WTC11 (cell line): ENCODE results near the gene TAF1B. TPM values are rescaled to one million over a fixed set of nuclear protein-coding genes. Genes with fewer than 3 reads are reported as not detected.

Experiments used
- ATAC-seq: fragments of 200-7000 bp; cut with Tn5 transposase; 2 replicates; pipeline ENCODE4 v1.10.0; 2021; ENCODE audit warnings: mild to moderate bottlenecking, moderate library complexity
- CTCF ChIA-PET: fragments of 300-600 bp; sonication (Branson Sonifier 250); formaldehyde crosslinking; loops from one replicate; lab custom pipeline; 2021; ENCODE audit warnings: antibody characterized with exemption; lab: Charles Lee
- POLR2A ChIA-PET: fragments of 350-600 bp; sonication (Branson Sonifier 250); formaldehyde crosslinking; loops from one replicate; lab custom pipeline; 2021; ENCODE audit warnings: antibody characterized with exemption; lab: Charles Lee
- DNase-seq: peaks from one replicate; pipeline ENCODE4 v3.0.0; 2021; ENCODE audit warnings: low spot score
- H3K27ac Mint-ChIP-seq: 2 replicates; pipeline ENCODE4 v1.8.0; 2021; ENCODE audit warnings: mixed read lengths
- H3K27me3 Mint-ChIP-seq: 2 replicates; pipeline ENCODE4 v1.8.0; 2021; ENCODE audit warnings: low read depth, mild to moderate bottlenecking, moderate library complexity, mixed read lengths
- H3K36me3 Mint-ChIP-seq: 2 replicates; pipeline ENCODE4 v1.8.0; 2021; ENCODE audit warnings: mixed read lengths
- H3K4me1 Mint-ChIP-seq: 2 replicates; pipeline ENCODE4 v1.8.0; 2022; ENCODE audit warnings: mixed read lengths
- H3K4me3 Mint-ChIP-seq: 2 replicates; pipeline ENCODE4 v1.8.0; 2021; ENCODE audit warnings: mild to moderate bottlenecking, moderate library complexity, mixed read lengths
- H3K9me3 Mint-ChIP-seq: 2 replicates; pipeline ENCODE4 v1.8.0; 2021; ENCODE audit warnings: mixed read lengths
- AFF4 ChIP-seq: sonication (generic); formaldehyde crosslinking; IDR thresholded peaks from 2 replicates; pipeline ENCODE4 v1.8.1; 2023; ENCODE audit warnings: mild to moderate bottlenecking, missing genetic modification reagents, borderline replicate concordance
- ATF6 ChIP-seq: sonication (generic); formaldehyde crosslinking; IDR thresholded peaks from 2 replicates; pipeline ENCODE4 v1.8.1; 2023; ENCODE audit warnings: mild to moderate bottlenecking, missing genetic modification reagents
- CTCF ChIP-seq: fragments of 200-600 bp; IDR thresholded peaks from 2 replicates; pipeline ENCODE4 v1.8.0; 2022; ENCODE audit warnings: antibody characterized with exemption
- E2F5 ChIP-seq: sonication (generic); formaldehyde crosslinking; IDR thresholded peaks from 2 replicates; pipeline ENCODE4 v1.8.1; 2022; ENCODE audit warnings: mild to moderate bottlenecking, moderate library complexity, missing genetic modification reagents
- ERG ChIP-seq: fragments of 250-450 bp; sonication (Bioruptor Pico); IDR thresholded peaks from 2 replicates; pipeline ENCODE4 v1.8.0; 2021; ENCODE audit warnings: mild to moderate bottlenecking
- ETV6 ChIP-seq: sonication (generic); formaldehyde crosslinking; IDR thresholded peaks from 2 replicates; pipeline ENCODE4 v1.8.1; 2022; ENCODE audit warnings: mild to moderate bottlenecking, missing genetic modification reagents
- GABPB1 ChIP-seq: sonication (generic); formaldehyde crosslinking; IDR thresholded peaks from 2 replicates; pipeline ENCODE4 v1.8.1; 2023; ENCODE audit warnings: mild to moderate bottlenecking, missing genetic modification reagents
- GTF2I ChIP-seq: fragments of 250-450 bp; sonication (Bioruptor Pico); conservative IDR thresholded peaks from 2 replicates; pipeline ENCODE4 v1.4.0; 2021; ENCODE audit warnings: mild to moderate bottlenecking
- IRF1 ChIP-seq: sonication (generic); formaldehyde crosslinking; IDR thresholded peaks from 2 replicates; pipeline ENCODE4 v1.8.0; 2023; ENCODE audit warnings: missing genetic modification reagents
- NFYB ChIP-seq: sonication (generic); formaldehyde crosslinking; conservative IDR thresholded peaks from 2 replicates; pipeline ENCODE4 v1.8.0; 2022; ENCODE audit warnings: low read depth, missing genetic modification reagents
- RELA ChIP-seq: sonication (generic); formaldehyde crosslinking; IDR thresholded peaks from 2 replicates; pipeline ENCODE4 v1.8.1; 2022; ENCODE audit warnings: missing genetic modification reagents, mild to moderate bottlenecking, borderline replicate concordance
- ZNF121 ChIP-seq: sonication (generic); formaldehyde crosslinking; IDR thresholded peaks from 2 replicates; pipeline ENCODE4 v1.8.0; 2023; ENCODE audit warnings: missing genetic modification reagents
- ZNF219 ChIP-seq: sonication (generic); formaldehyde crosslinking; IDR thresholded peaks from 2 replicates; pipeline ENCODE4 v1.8.0; 2023; ENCODE audit warnings: missing genetic modification reagents, mild to moderate bottlenecking, borderline replicate concordance
- ZNF532 ChIP-seq: fragments of 250-450 bp; sonication (Bioruptor Pico); IDR thresholded peaks from 2 replicates; pipeline ENCODE4 v1.9.0; 2021; ENCODE audit warnings: mild to moderate bottlenecking, borderline replicate concordance
- ZNF671 ChIP-seq: fragments of 250-450 bp; sonication (Bioruptor Pico); IDR thresholded peaks from 2 replicates; pipeline ENCODE4 v1.8.0; 2021; ENCODE audit warnings: mild to moderate bottlenecking
- total RNA-seq: library from RNA; stranded (reverse); gene quantifications from 3 replicates; pipeline ENCODE4 v1.2.3, GENCODE V29; 2021

Gene TAF1B
- total RNA-seq, 1 experiment from 2014 or later, result 28.8 TPM

GRCh38 chr2:9964334-9964980 lies 121.2 kb downstream of the TAF1B start (continued):
- TF ChIP-seq ZNF532 (CRISPR knock-in tag), result no peak
- no peak for TF ChIP-seq NFYB

GRCh38 chr2:9965119-9965822 lies 122.0 kb downstream of the TAF1B start:
- Mint-ChIP-seq H3K27me3 (no peaks in the 10 kb centered on the region), H3K36me3 (no peaks in the 10 kb centered on the region), H3K27ac (no peak overlapping the region), H3K4me3 (no peak overlapping the region), H3K4me1 (no peaks in the 10 kb centered on the region), H3K9me3 (no peaks in the 10 kb centered on the region)
- no peak for TF ChIP-seq GABPB1 (CRISPR knock-in tag)
- no peak for TF ChIP-seq E2F5 (CRISPR knock-in tag)
- TF ChIP-seq ERG (CRISPR knock-in tag), result no peak
- no peak for TF ChIP-seq ZNF219
- TF ChIP-seq RELA (CRISPR knock-in tag), result no peak
- no peak for TF ChIP-seq ATF6 (CRISPR knock-in tag)
- no peak for TF ChIP-seq CTCF
- TF ChIP-seq ZNF121 (CRISPR knock-in tag), result no peak
- TF ChIP-seq GTF2I, result no peak
- no peak for TF ChIP-seq IRF1
- TF ChIP-seq ZNF671 (CRISPR knock-in tag), result no peak
- TF ChIP-seq AFF4 (CRISPR knock-in tag), result no peak
- no peak for TF ChIP-seq ETV6 (CRISPR knock-in tag)
- no peak for DNase-seq
- ATAC-seq, result no peak
- ChIA-PET CTCF (interaction anchor here (0.6 kb wide), 1 partner anchor 161 kb away, joined by 3 read pairs; no protein-coding TSS in a partner anchor), POLR2A (no interaction called here)
